A673 (cell line): ENCODE measurements around the gene PARD6G.

Source experiments
- EZH2 ChIP-seq: fragments of 200-600 bp; sonication (generic); IDR thresholded peaks from 2 replicates; pipeline ENCODE4 v1.6.1; 2017; ENCODE audit warnings: borderline replicate concordance, low read depth, mild to moderate bottlenecking, mixed read lengths, antibody characterized with exemption, low read length; ENCODE audit not compliant: poor library complexity, severe bottlenecking
- TF ChIP-seq, protein P1 (sequence below): fragments of 300-800, 200-600 bp; sonication (generic); conservative IDR thresholded peaks from 2 replicates; pipeline ENCODE4 v1.5.1; 2017; ENCODE audit warnings: low read depth, mild to moderate bottlenecking, antibody characterized with exemption, low read length, moderate library complexity, mixed read lengths

DNA sequence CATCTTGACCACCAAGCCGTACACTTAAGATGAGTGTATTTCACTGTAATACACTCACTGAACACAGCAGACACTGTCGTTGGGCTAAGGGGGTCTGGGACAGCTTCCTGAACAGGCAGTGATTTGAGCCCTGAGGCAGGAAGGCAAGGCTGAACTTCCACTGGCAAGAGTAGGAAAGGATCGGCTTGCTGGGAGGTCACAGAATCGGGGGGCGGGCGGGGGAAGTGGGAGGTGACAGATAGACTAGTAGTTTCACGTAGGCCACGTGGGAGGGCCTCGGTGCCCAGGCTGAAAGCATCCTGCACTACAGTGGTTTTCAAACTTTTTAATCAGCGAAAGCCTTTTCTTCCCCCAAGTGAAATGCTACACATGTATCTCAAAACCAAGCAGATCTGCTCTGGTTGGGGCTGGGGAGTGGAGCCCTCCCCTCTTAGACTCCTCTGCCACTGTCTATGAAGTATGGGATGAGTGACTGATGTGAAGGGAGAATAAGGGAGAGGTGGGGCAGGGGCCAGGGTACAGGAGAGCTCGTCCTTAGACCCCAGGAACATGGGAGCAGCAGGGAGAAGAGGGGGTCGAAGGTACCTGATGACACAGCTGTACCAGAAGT lies 8.6 kb downstream of the PARD6G start:
- TF ChIP-seq, protein P1, sequence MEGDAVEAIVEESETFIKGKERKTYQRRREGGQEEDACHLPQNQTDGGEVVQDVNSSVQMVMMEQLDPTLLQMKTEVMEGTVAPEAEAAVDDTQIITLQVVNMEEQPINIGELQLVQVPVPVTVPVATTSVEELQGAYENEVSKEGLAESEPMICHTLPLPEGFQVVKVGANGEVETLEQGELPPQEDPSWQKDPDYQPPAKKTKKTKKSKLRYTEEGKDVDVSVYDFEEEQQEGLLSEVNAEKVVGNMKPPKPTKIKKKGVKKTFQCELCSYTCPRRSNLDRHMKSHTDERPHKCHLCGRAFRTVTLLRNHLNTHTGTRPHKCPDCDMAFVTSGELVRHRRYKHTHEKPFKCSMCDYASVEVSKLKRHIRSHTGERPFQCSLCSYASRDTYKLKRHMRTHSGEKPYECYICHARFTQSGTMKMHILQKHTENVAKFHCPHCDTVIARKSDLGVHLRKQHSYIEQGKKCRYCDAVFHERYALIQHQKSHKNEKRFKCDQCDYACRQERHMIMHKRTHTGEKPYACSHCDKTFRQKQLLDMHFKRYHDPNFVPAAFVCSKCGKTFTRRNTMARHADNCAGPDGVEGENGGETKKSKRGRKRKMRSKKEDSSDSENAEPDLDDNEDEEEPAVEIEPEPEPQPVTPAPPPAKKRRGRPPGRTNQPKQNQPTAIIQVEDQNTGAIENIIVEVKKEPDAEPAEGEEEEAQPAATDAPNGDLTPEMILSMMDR = no peak
- TF ChIP-seq EZH2 = no peak
